EH (cell line): ENCODE results near the gene SLC25A33.
A peak's percentile ranks its signal among the peaks of the same experiment; 100 is the strongest.

Source experiments
- DNase-seq: peaks from one replicate; pipeline ENCODE4 v3.0.0-alpha.2; 2015; ENCODE audit warnings: low read depth

The SLC25A33 gene

GRCh38 chr1:9589144-9589718 is 50.0 kb downstream of the SLC25A33 start:
- peak; percentile 45 for DNase-seq

DNA sequence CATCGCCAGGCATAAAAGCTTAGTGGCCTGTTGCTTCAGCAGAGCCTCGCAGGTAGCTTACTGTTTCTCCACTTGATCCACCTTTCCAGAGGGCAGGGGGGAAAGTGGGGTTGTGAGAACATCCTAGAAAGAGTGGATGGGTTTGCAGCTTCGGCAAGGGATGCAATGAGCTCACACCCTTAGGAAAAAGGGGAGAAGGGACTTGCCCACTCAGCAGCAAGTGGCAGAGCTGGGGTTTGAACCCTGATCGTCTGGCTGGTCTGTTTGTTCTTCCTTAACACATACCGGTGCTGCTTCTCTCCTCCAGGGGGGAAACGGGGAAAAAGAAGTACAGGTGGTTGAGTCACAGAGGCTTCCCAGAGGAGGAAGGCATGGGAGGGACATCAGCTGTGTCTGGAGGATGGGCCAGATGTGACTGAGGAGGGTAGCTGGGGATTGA is 50.5 kb downstream of the SLC25A33 start:
- peak; percentile 17 for DNase-seq

DNA sequence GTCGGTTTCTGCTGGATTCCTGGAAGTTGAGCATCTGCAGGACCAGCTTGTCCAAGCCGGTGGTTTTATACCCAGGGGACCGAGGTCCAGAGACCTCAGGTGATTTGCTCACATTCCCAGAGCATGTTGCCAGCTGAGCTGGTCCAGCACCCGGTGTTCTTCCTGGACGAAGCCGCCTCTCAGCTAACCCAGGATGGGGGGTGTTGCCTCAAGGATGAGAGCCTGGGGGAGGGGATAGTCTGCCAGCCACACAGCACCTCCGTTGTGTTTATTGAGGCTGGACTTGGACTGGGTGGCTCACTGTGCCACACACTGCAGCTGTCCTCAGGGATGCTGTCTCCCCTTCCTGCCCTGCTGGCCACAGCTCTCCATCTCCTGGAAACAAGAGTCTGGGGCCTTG is 50.9 kb downstream of the SLC25A33 start:
- DNase-seq: no peak

- no peak for DNase-seq
Observed at GRCh38 chr1:9590945-9591668, 51.8 kb downstream of the SLC25A33 start.

DNA sequence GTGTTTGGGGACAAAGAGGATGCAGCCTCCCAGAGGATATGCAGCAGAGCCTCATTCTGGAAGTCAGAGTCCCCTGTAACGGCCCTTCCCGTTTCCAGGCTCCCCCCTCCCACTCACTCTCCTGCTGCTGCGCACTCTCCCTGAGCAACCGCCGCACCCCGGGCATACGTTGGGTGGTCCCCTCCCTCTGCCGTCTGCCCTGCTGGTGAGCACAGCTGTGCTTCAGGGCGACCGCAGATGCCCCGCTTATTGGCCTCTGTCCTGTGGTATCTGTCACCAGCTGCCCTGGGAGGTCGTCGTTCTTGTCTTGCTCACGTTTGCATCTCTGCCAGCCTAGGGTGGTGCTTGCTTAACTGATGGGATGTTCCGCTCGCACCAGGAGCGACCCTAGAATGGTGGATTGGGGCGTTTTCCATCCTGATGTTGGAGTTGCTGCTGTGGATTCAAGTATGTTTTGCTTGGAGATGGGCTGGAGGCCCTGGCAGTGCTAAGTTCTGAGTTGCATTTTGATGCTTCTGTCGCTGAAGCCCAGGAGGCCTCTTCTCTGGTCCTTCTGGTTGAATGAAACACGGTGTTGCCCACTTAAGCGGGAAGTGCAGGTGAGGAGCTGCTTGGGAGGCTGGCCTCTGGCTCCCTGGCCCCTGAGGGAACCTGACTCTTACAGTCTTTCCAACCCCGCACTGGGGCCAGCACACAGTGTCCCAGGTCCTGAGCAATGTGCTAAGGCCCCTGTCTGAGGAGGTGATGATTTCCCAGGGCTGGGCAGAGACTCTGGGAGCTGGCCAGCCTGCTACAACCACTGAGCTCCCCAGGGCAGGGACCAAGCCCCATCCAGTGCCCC is 52.6 kb downstream of the SLC25A33 start:
- DNase-seq: no peak

DNA sequence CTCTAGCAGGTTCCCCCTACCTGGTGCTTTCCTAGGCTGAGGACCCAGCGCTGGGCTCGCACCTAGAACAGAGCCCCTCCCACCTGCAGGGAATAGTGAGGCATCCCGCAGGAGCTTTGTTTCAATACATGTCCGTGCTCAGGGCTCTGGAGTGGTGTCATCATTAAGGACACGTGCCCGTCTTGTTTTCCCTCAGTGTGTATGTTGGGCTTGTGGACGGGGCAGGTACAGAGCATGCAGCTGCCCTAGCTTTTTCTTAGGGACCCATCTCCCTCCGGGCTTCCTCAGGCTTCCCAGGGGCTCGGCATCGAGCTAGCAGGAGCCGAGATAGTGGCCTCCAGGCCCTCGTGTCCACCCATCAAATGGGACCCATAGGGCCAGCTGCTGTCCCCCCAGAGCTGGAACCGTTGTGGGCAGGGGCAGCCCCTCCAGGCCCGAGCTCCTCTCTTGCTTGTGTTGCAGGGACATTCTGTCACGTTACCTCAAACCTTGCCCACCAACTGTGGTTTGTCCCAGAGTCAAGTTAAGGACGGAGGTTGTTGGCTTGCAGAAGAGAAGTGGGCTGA is 53.3 kb downstream of the SLC25A33 start:
- no peak for DNase-seq

DNA sequence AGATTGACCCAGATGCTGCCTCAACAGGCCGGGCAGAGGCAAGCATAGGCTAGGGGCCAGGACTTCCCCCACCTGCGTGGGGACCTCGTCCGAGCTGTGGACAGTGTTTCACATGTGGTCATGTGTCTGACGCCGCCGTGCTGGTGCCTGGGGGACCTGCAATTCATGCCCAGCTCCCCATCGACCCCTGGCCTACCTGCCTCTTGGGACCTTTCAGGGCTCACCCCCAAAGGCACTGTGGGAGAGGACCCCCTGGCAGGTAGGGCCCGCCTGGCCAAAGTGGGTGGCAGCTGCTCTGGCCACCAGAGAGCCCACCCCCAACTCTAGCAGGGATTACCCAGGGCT is 53.9 kb downstream of the SLC25A33 start:
- DNase-seq: no peak

DNA sequence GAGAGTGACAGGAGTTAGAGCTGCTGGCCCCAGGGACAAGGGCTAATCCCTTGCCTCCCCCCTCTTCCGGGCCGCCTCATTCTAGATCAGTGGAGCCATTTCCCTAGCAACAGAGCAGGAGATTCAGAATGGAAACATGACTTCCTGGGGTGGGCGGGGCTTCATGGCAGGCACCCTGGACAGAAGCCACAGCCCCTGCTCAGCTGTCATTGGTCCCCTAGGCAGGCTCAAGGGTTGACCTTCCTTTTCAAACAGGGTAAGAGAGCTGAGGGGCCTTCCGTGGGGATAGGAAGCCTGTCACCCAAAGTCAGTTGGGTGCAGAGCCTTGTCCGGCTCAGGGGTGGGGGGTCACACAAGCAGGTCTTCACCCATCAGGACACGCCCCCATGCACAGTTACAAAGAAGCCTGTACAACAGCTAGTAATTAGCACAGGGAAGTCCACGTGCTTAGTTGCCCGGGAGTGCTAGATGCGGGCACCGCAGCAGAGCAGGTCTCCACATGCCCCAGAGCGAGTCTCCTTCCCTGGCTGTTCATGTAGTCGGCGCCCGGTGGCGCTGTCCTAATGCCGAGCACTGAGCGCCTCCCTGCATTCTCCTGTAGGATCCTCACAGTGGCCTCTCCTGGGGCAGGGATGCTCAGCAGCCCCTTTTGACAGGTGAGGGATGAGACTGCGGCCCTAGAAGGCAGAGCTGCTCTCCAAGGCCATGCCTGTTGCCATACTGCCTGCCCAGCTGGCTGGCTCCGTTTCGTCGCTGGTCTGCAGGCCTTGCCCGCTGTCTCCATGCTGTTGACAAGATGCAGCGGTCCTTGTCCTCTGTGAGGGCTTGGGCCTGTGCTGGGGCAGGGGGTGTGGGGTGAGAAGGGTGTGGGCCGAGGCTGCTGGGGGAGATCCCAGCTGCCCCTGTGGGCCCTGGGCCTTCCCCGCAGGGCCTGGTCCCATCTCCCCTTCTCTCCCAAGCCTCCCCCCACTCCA is 54.5 kb downstream of the SLC25A33 start:
- peak; percentile 85 for DNase-seq

GRCh38 chr1:9594471-9595155 is 55.3 kb downstream of the SLC25A33 start:
- DNase-seq: no peak

DNA sequence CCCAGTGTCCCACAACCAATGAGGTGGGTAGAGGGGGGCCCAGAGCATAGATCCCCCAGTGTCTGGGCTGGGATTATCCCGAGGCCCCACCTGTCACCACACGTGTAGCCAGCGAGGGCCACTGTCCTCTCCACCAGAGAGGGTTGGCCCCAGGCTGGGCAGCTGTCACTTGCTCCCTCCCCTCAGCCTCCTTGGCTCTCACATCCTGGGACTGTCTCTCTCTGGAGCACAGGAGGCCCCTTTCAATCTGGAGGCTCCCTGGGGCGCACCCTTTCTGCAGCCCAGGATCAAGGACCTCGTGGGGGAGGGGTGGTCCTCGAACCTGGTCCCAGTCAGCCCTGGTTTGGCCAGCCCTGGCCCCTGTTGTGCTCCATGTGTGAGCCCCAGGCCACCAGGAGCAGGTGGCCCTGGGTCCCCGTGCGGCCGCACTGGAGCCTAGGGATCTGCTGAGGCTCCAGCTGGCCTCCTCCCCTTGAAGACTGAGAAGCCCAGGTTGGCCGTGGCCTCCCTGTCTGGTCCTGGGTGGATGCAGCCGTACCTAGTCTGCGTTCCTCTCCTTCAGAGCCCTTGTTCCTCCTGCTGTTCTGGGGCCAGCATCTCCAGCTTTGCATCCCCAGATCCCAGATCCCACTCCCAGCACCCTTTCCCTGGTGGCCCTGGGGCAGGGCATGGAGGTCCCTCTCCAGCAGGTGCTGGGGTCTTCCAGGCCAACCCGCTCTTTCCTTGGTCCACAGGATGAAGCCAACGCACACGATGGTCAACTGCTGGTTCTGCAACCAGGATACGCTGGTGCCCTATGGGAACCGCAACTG is 56.1 kb downstream of the SLC25A33 start:
- no peak for DNase-seq

DNA sequence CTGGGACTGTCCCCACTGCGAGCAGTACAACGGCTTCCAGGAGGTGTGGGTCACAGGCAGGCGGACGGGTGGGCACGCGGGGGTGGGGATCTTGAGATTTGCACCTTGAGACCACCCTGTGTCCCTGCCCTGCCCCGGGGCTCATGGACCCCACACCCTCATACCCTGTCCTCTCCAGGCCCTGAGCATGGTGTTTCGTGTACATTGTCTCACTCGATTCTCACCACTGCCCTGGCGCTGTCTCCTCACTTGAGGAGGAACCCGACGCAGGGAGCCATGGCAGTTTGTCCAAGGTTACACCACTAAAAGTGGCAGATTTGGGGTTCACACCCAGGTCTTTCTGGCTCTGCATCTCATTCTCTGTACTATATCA is 56.7 kb downstream of the SLC25A33 start:
- DNase-seq: no peak

- no peak for DNase-seq
Observed at GRCh38 chr1:9596415-9597123, 57.3 kb downstream of the SLC25A33 start.

DNA sequence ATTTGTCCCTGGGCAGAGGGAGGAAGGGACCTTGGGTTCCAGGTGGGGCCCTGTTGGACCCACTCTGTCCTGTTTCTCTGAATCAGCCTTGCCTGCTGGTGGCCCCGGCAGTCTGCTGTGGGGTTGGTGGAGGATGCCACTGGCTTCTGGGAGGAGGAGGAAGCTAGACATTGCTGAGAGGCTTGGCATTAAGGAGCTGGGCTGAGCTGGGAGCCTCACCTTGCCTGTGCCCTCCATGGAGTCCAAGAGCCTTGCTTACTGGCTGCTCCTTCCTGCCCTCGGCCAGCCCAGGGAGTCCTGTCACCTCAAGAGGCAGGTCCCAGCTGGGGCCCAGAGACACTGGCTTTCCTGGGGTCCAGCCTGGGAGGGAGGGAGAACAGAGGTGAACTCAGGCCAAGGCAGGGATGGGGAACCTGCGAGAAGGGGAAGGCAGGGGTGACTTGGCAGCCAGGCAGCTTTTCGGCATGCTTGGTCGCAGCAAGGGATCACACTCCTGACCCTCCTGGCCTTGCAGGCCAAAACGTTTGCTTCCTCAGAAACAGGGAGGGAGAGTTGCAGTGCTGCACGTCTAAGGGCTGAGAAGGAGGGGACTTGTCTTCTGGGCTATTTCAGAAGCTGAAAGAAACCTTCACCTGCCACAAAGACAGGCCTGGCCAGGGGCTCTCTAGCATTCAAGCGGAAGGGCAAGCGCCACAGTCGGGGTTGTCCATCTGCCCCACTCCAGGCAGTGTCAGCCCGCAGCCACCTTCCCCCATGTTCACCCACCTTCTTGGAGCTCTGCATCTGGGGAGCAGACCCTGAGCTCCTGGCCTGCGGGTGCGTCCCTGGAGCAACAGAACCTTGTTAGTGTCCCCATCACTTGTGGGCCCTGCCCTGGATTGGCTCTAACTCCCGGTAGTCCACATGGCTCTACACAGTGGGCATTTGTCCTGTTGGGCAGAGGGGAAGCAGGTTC is 58.4 kb downstream of the SLC25A33 start:
- no peak for DNase-seq

DNA sequence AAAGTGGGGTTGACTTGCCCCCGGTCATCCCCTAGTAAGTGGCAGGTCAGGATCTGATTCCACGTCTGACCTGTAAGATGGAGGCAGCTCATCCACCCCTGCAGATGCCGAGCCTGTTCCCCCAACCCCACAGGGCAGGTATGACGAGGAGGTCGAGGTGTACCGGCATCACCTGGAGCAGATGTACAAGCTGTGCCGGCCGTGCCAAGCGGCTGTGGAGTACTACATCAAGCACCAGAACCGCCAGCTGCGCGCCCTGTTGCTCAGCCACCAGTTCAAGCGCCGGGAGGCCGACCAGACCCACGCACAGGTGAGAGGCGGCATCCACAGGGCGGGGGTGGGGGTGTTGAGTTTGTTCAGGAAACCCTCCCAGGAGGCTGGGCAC is 59.0 kb downstream of the SLC25A33 start:
- DNase-seq: no peak

DNA sequence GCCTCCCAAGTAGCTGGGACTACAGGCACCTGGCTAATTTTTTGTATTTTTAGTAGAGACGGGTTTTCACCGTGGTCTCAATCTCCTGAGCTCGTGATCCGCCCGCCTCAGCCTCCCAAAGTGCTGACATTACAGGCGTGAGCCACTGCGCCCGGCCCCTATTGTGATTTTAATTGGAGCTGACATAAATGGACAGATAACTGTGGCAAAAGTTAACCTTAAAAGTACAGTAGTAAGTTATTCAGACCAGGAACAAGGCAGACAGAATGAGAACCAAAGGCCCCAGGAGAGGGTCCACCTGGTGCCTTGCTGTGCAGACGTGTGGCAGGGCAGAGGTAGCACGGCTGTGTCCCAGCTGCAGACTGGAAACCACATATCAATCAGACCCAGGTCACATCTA is 60.5 kb downstream of the SLC25A33 start:
- DNase-seq: no peak

DNA sequence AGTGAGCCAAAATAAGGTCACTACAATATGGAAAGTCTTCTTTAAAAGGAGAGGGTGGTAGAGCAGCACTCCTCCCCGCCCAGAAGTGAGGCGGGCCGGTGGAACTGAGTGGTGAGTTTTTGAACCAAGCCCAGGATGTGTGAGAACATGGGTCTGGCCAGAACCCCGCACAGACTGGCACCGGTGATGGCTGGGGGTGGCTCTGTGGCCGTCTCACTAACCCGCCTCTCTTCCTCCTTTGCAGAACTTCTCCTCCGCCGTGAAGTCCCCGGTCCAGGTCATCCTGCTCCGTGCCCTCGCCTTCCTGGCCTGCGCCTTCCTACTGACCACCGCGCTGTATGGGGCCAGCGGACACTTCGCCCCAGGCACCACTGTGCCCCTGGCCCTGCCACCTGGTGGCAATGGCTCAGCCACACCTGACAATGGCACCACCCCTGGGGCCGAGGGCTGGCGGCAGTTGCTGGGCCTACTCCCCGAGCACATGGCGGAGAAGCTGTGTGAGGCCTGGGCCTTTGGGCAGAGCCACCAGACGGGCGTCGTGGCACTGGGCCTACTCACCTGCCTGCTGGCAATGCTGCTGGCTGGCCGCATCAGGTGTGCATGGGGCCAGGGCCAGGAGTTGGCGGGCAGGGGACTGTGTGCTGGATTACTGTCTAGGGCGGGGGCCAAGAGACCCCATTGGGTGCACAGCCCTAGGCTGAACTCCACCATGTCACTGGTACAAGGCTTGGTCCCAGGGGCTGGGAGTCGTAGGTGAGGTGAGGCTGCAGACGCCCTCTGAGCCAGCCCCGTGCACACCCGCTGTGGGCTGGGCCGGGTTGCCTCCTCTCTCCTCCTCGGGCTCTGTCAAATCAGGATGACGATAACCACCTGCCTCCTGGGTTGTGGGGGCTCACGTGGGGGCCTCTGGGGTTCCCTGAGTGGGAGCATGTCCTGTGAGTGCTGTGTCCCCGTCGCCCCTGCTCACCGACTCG is 61.9 kb downstream of the SLC25A33 start:
- DNase-seq: no peak
